NCI-H524 treated with DMSO at 0.1 percent for 48 hours (cell line): ENCODE data around the gene SPATC1L.
"Not testable (repeated sequence)": the region's sequence is repeated elsewhere in the genome, so short reads cannot be mapped to it uniquely, and the experiment has no call there.

Experiments used
- DNase-seq: peaks from one replicate; lab custom pipeline; 2025; lab: John Stamatoyannopoulos, UW

SPATC1L gene

GRCh38 chr21:46182548-46183336, 1.5 kb downstream of the SPATC1L start:
- no peak for DNase-seq

GRCh38 chr21:46181953-46182547, 2.2 kb downstream of the SPATC1L start:
- DNase-seq, result no peak

- no peak for DNase-seq
Observed at GRCh38 chr21:46181436-46181835, 2.8 kb downstream of the SPATC1L start.

- DNase-seq, result no peak
Observed at GRCh38 chr21:46180778-46181391, 3.4 kb downstream of the SPATC1L start.

GRCh38 chr21:46180079-46180722, 4.1 kb downstream of the SPATC1L start:
- DNase-seq, result no peak

GRCh38 chr21:46179708-46180078, 4.6 kb downstream of the SPATC1L start:
- no peak for DNase-seq

- DNase-seq, result no peak
Observed at GRCh38 chr21:46178961-46179360, 5.3 kb downstream of the SPATC1L start.

GRCh38 chr21:46176443-46177129, 7.7 kb downstream of the SPATC1L start:
- not testable (repeated sequence) for DNase-seq

- DNase-seq, result no peak
Observed at GRCh38 chr21:46173573-46173972, 10.7 kb downstream of the SPATC1L start.

GRCh38 chr21:46172863-46173528, 11.3 kb downstream of the SPATC1L start:
- no peak for DNase-seq

- DNase-seq, result no peak
Observed at GRCh38 chr21:46171996-46172862, 12.0 kb downstream of the SPATC1L start.

- no peak for DNase-seq
Observed at GRCh38 chr21:46171585-46171984, 12.7 kb downstream of the SPATC1L start.

GRCh38 chr21:46170436-46171193, 13.6 kb downstream of the SPATC1L start:
- DNase-seq, result not testable (repeated sequence)

- DNase-seq, result no peak
Observed at GRCh38 chr21:46168659-46169386, 15.4 kb downstream of the SPATC1L start.

GRCh38 chr21:46168238-46168637, 16.0 kb downstream of the SPATC1L start:
- no peak for DNase-seq

- DNase-seq, result no peak
Observed at GRCh38 chr21:46165098-46165497, 19.2 kb downstream of the SPATC1L start.

- DNase-seq, result no peak
Observed at GRCh38 chr21:46163380-46163779, 20.9 kb downstream of the SPATC1L start.

- DNase-seq, result no peak
Observed at GRCh38 chr21:46161633-46162592, 22.3 kb downstream of the SPATC1L start.
